Liver (tissue), 9 donors: ENCODE data around the gene NFKBIB. TPM values are rescaled to one million over a fixed set of nuclear protein-coding genes. Genes with fewer than 3 reads are reported as not detected.

ENCODE experiments used
- DNase-seq: peaks from one replicate; pipeline ENCODE4 v3.0.0-alpha.2; 2017; ENCODE audit warnings: low spot score
- H3K27ac ChIP-seq, 2 donors: one replicate each; pipeline ENCODE4 v1.7.0; 2013; ENCODE audit warnings: inconsistent platforms in 2 of 2, low read length in 2 of 2, control low read depth in 1 of 2, low read depth in 1 of 2, mild to moderate bottlenecking in 1 of 2
- H3K27me3 ChIP-seq, 4 donors: one replicate each; pipeline versions ENCODE4 v1.6.1 to v1.7.0; 2013; ENCODE audit warnings: low read length in 3 of 4, inconsistent platforms in 1 of 4, mild to moderate bottlenecking in 1 of 4, moderate library complexity in 1 of 4; ENCODE audit not compliant: control insufficient read depth in 4 of 4, insufficient read depth in 4 of 4
- H3K36me3 ChIP-seq, 4 donors: one replicate each; pipeline versions ENCODE4 v1.6.1 to v1.7.0; 2013; ENCODE audit warnings: low read length in 3 of 4, mild to moderate bottlenecking in 3 of 4, low read depth in 1 of 4, moderate library complexity in 1 of 4; ENCODE audit not compliant: control insufficient read depth in 4 of 4, insufficient read depth in 3 of 4
- H3K4me1 ChIP-seq, 4 donors: one replicate each; pipeline versions ENCODE4 v1.6.1 to v1.7.0; 2013; ENCODE audit warnings: low read length in 3 of 4, mild to moderate bottlenecking in 3 of 4, moderate library complexity in 1 of 4; ENCODE audit not compliant: control insufficient read depth in 4 of 4, insufficient read depth in 4 of 4
- H3K4me3 ChIP-seq, 3 donors: one replicate each; pipeline versions ENCODE4 v1.6.1 to v1.7.0; 2013; ENCODE audit warnings: low read length in 3 of 3, control low read depth in 1 of 3, low read depth in 1 of 3, mild to moderate bottlenecking in 1 of 3
- H3K9ac ChIP-seq, 2 donors: one replicate each; pipeline ENCODE4 v1.7.0; 2013; ENCODE audit warnings: low read length in 2 of 2, mild to moderate bottlenecking in 2 of 2, moderate library complexity in 2 of 2, control low read depth in 1 of 2, low read depth in 1 of 2
- H3K9me3 ChIP-seq, 4 donors: one replicate each; pipeline versions ENCODE4 v1.6.1 to v1.7.0; 2013; ENCODE audit warnings: low read length in 3 of 4; ENCODE audit not compliant: control insufficient read depth in 4 of 4
- CTCF ChIP-seq: fragments of 150-350 bp; IDR thresholded peaks from 2 replicates; pipeline ENCODE4 v1.5.1; 2017; ENCODE audit warnings: improper control_type of control experiment, low read depth, low read length; ENCODE audit not compliant: missing input control
- EGR1 ChIP-seq, 2 donors: IDR thresholded peaks; 2 replicates each; pipeline ENCODE4 v1.6.1; 2016 to 2018; ENCODE audit warnings: antibody characterized with exemption in 2 of 2, low read depth in 2 of 2
- FOXA1 ChIP-seq: IDR thresholded peaks from 2 replicates; pipeline ENCODE4 v1.6.1; 2016; ENCODE audit warnings: antibody characterized with exemption
- FOXA2 ChIP-seq: IDR thresholded peaks from 2 replicates; pipeline ENCODE4 v1.6.1; 2016; ENCODE audit warnings: antibody characterized with exemption
- GABPA ChIP-seq, 2 donors: IDR thresholded peaks in 1 of 2; conservative IDR thresholded peaks in 1 of 2; 2 replicates each; pipeline ENCODE4 v1.6.1; 2016; ENCODE audit warnings: antibody characterized with exemption in 2 of 2, mild to moderate bottlenecking in 1 of 2, moderate library complexity in 1 of 2
- HNF4A ChIP-seq, 2 donors: conservative IDR thresholded peaks; 2 replicates each; pipeline ENCODE4 v1.6.1; 2016; ENCODE audit warnings: antibody characterized with exemption in 2 of 2, mild to moderate bottlenecking in 2 of 2
- HNF4G ChIP-seq: IDR thresholded peaks from 2 replicates; pipeline ENCODE4 v1.6.1; 2016; ENCODE audit warnings: antibody characterized with exemption
- JUND ChIP-seq, 2 donors: IDR thresholded peaks; 2 replicates each; pipeline ENCODE4 v1.6.1; 2016; ENCODE audit warnings: antibody characterized with exemption in 2 of 2
- NR2F2 ChIP-seq: IDR thresholded peaks from 2 replicates; pipeline ENCODE4 v1.6.1; 2016; ENCODE audit warnings: antibody characterized with exemption
- RAD21 ChIP-seq, 2 donors: IDR thresholded peaks; 2 replicates each; pipeline ENCODE4 v1.6.1; 2016; ENCODE audit warnings: antibody characterized with exemption in 2 of 2, mild to moderate bottlenecking in 2 of 2
- REST ChIP-seq: IDR thresholded peaks from 2 replicates; pipeline ENCODE4 v1.6.1; 2016; ENCODE audit warnings: antibody characterized with exemption, mild to moderate bottlenecking
- RXRA ChIP-seq, 2 donors: IDR thresholded peaks; 2 replicates each; pipeline ENCODE4 v1.6.1; 2017 to 2018; ENCODE audit warnings: antibody characterized with exemption in 2 of 2, mild to moderate bottlenecking in 1 of 2
- SP1 ChIP-seq: IDR thresholded peaks from 2 replicates; pipeline ENCODE4 v1.6.1; 2018; ENCODE audit warnings: antibody characterized with exemption, mild to moderate bottlenecking
- TAF1 ChIP-seq: conservative IDR thresholded peaks from 2 replicates; pipeline ENCODE4 v1.6.1; 2016; ENCODE audit warnings: antibody characterized with exemption, mild to moderate bottlenecking
- YY1 ChIP-seq: IDR thresholded peaks from 2 replicates; pipeline ENCODE4 v1.6.1; 2016; ENCODE audit warnings: antibody characterized with exemption, mild to moderate bottlenecking
- WGBS: extraction: QIAGEN DNeasy Blood & Tissue Kit; methylation state at CpG from one replicate; pipeline ENCODE4 v1.1.7; 2013; 5-methylcytosine and 5-hydroxymethylcytosine counted together
- polyA plus RNA-seq, 2 donors: library from polyadenylated mRNA; stranded (reverse) in 1 of 2; unstranded in 1 of 2; fragments of 200-250 nt in 1 of 2; fragments of >200 nt in 1 of 2; fragmentation: Nextera tagmentation in 1 of 2; extraction: Ambion mirVana in 1 of 2; gene quantifications; one replicate each; pipeline versions ENCODE4 v1.2.1 to v1.2.3, GENCODE V29; 2013 to 2015
- total RNA-seq, 2 donors: library from RNA; depleted of rRNA; stranded (reverse); fragments of >200 nt; gene quantifications; one replicate each; pipeline ENCODE4 v1.2.3, GENCODE V29; 2014
- TF ChIP-seq, protein P1 (sequence below): IDR thresholded peaks from 2 replicates; pipeline ENCODE4 v1.6.1; 2016; ENCODE audit warnings: antibody characterized with exemption
- TF ChIP-seq, protein P2 (sequence below): IDR thresholded peaks from 2 replicates; pipeline ENCODE4 v1.6.1; 2016; ENCODE audit warnings: antibody characterized with exemption
- TF ChIP-seq, protein P3 (sequence below): IDR thresholded peaks from 2 replicates; pipeline ENCODE4 v1.6.1; 2016; ENCODE audit warnings: antibody characterized with exemption
- donor health status: healthy.
- donor health status: healthy.
- donor health status: healthy.
- donor health status: healthy.
- donor health status: healthy.

NFKBIB gene
- total and polyA plus RNA-seq, 4 donors = 8.0 to 25.4 (median 14.9) TPM

- no peak overlapping the region for H3K4me3 ChIP-seq
- H3K4me1 ChIP-seq = no peaks in the 10 kb centered on the region
- DNase-seq = no peak
- 83% methylated on average over 21 of the region's 21 CpGs for WGBS
- no peak overlapping the region for H3K9ac ChIP-seq
- no peak for TF ChIP-seq FOXA1
- TF ChIP-seq REST = no peak
- TF ChIP-seq, protein P1, sequence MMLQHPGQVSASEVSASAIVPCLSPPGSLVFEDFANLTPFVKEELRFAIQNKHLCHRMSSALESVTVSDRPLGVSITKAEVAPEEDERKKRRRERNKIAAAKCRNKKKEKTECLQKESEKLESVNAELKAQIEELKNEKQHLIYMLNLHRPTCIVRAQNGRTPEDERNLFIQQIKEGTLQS = no peak
- no peak for TF ChIP-seq RAD21 (IDR thresholded peaks at IDR 0.05)
- no peak for TF ChIP-seq GABPA (IDR thresholded peaks at IDR 0.05 in 1 of 2, conservative IDR thresholded peaks at IDR 0.05 in 1 of 2)
- no peak for TF ChIP-seq NR2F2
- H3K27ac ChIP-seq = no peak overlapping the region
- H3K36me3 ChIP-seq = peaks cover 0 to 21% (median 4%) of the 10 kb centered on the region in 4 donors
- no peaks in the 10 kb centered on the region for H3K9me3 ChIP-seq
- no peaks in the 10 kb centered on the region for H3K27me3 ChIP-seq
These were observed 20.2 kb downstream of the NFKBIB start for GRCh38 chr19:38919837-38920601.

- no peak overlapping the region for H3K4me3 ChIP-seq
- 87% methylated on average over 14 of the region's 14 CpGs for WGBS
- no peaks in the 10 kb centered on the region for H3K27me3 ChIP-seq
- H3K9ac ChIP-seq = no peak overlapping the region
- no peaks in the 10 kb centered on the region for H3K9me3 ChIP-seq
- H3K27ac ChIP-seq = no peak overlapping the region
- TF ChIP-seq, protein P1 = no peak
- TF ChIP-seq YY1 (no peak), JUND (IDR thresholded peaks at IDR 0.05) (no peak), NR2F2 (no peak), GABPA (IDR thresholded peaks at IDR 0.05 in 1 of 2, conservative IDR thresholded peaks at IDR 0.05 in 1 of 2) (no peak), HNF4G (no peak), TAF1 (no peak), CTCF (no peak), HNF4A (conservative IDR thresholded peaks at IDR 0.05) (no peak), SP1 (no peak), REST (no peak), FOXA2 (no peak), FOXA1 (no peak), RAD21 (IDR thresholded peaks at IDR 0.05) (no peak), EGR1 (IDR thresholded peaks at IDR 0.05; ENCODE audit: low read depth in 2 of 2) (no peak), RXRA (IDR thresholded peaks at IDR 0.05) (no peak)
- TF ChIP-seq, protein P2, sequence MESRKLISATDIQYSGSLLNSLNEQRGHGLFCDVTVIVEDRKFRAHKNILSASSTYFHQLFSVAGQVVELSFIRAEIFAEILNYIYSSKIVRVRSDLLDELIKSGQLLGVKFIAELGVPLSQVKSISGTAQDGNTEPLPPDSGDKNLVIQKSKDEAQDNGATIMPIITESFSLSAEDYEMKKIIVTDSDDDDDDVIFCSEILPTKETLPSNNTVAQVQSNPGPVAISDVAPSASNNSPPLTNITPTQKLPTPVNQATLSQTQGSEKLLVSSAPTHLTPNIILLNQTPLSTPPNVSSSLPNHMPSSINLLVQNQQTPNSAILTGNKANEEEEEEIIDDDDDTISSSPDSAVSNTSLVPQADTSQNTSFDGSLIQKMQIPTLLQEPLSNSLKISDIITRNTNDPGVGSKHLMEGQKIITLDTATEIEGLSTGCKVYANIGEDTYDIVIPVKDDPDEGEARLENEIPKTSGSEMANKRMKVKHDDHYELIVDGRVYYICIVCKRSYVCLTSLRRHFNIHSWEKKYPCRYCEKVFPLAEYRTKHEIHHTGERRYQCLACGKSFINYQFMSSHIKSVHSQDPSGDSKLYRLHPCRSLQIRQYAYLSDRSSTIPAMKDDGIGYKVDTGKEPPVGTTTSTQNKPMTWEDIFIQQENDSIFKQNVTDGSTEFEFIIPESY = no peak
- TF ChIP-seq, protein P3, sequence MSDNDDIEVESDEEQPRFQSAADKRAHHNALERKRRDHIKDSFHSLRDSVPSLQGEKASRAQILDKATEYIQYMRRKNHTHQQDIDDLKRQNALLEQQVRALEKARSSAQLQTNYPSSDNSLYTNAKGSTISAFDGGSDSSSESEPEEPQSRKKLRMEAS = no peak
- H3K36me3 ChIP-seq = peaks cover 4 to 20% (median 7%) of the 10 kb centered on the region in 4 donors
- no peaks in the 10 kb centered on the region for H3K4me1 ChIP-seq
- no peak for DNase-seq
These were observed 21.0 kb downstream of the NFKBIB start for GRCh38 chr19:38920602-38921419.
